GM23338 (cell line): ENCODE measurements around the gene BMPR2.

Experiments
- CREB1 ChIP-seq: fragments of 250-450 bp; sonication (Bioruptor Pico); IDR thresholded peaks from 2 replicates; pipeline ENCODE4 v1.5.0; 2020; ENCODE audit warnings: low read depth, mild to moderate bottlenecking, moderate library complexity
- EZH2 ChIP-seq: fragments of 200-600 bp; sonication (generic); IDR thresholded peaks from one replicate; pipeline ENCODE4 v1.8.0; 2017; ENCODE audit warnings: antibody characterized with exemption, mild to moderate bottlenecking, low read depth; ENCODE audit not compliant: unreplicated experiment
- EZH2phosphoT487 ChIP-seq: fragments of 200-600 bp; sonication (generic); IDR thresholded peaks from one replicate; pipeline ENCODE4 v1.8.1; 2018; ENCODE audit warnings: antibody characterized with exemption; ENCODE audit not compliant: unreplicated experiment
- JUNB ChIP-seq: IDR thresholded peaks from one replicate; pipeline ENCODE4 v1.6.1; 2016; ENCODE audit warnings: antibody characterized with exemption; ENCODE audit not compliant: unreplicated experiment
- NANOG ChIP-seq: IDR thresholded peaks from 2 replicates; pipeline ENCODE4 v1.6.1; 2016; ENCODE audit warnings: antibody characterized with exemption, borderline replicate concordance
- POLR2AphosphoS5 ChIP-seq: IDR thresholded peaks from 2 replicates; pipeline ENCODE4 v1.6.1; 2016; ENCODE audit warnings: antibody characterized with exemption, low read depth
- STAT1 ChIP-seq: IDR thresholded peaks from one replicate; pipeline ENCODE4 v1.6.1; 2016; ENCODE audit warnings: antibody characterized with exemption; ENCODE audit not compliant: unreplicated experiment
- ZNF114 ChIP-seq: fragments of 250-450 bp; sonication (Bioruptor Pico); IDR thresholded peaks from 2 replicates; pipeline ENCODE4 v1.5.0; 2020; ENCODE audit warnings: mild to moderate bottlenecking, moderate library complexity
- ZNF331 ChIP-seq: fragments of 250-450 bp; sonication (Bioruptor Pico); IDR thresholded peaks from 2 replicates; pipeline ENCODE4 v1.5.0; 2020; ENCODE audit warnings: low read depth, mild to moderate bottlenecking, moderate library complexity
- TF ChIP-seq, protein P1 (sequence below), 2 experiments: fragments of 200-600 bp in 1 of 2; sonication (generic) in 1 of 2; conservative IDR thresholded peaks; 2 replicates each; pipeline versions ENCODE4 v1.5.1 to v1.6.1; 2016 to 2017; ENCODE audit warnings: antibody characterized with exemption in 2 of 2, low read depth in 2 of 2, mild to moderate bottlenecking in 2 of 2, moderate library complexity in 1 of 2
- TF ChIP-seq, protein P2 (sequence below): IDR thresholded peaks from one replicate; pipeline ENCODE4 v1.6.1; 2018; ENCODE audit warnings: antibody characterized with exemption; ENCODE audit not compliant: unreplicated experiment
- TF ChIP-seq, protein P3 (sequence below): IDR thresholded peaks from 2 replicates; pipeline ENCODE4 v1.6.1; 2016; ENCODE audit warnings: antibody characterized with exemption

DNA sequence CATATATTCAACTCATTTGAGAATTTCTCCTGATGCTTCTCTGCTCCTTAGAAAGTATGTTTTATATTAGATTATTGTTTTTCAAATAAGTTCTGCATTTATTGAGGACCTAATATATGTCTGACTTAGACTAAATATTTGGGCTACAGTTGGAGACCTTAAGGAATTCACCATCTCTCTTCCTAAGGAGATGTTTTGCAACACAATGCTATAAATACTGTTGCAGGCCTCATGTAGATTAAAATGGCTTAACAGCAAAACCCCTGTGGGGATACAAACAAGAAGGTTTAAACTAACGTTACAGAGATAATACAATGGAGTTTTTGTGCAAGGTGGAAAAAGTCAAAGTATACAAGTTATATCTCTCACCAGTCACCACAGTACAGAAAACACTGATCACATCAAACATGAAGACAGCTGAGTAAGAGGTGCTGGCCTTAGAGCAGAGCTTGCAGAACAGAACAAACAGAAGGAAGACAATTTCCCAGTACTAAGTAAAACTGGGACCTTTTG is 20.1 kb upstream of the BMPR2 start:
- TF ChIP-seq, protein P1, sequence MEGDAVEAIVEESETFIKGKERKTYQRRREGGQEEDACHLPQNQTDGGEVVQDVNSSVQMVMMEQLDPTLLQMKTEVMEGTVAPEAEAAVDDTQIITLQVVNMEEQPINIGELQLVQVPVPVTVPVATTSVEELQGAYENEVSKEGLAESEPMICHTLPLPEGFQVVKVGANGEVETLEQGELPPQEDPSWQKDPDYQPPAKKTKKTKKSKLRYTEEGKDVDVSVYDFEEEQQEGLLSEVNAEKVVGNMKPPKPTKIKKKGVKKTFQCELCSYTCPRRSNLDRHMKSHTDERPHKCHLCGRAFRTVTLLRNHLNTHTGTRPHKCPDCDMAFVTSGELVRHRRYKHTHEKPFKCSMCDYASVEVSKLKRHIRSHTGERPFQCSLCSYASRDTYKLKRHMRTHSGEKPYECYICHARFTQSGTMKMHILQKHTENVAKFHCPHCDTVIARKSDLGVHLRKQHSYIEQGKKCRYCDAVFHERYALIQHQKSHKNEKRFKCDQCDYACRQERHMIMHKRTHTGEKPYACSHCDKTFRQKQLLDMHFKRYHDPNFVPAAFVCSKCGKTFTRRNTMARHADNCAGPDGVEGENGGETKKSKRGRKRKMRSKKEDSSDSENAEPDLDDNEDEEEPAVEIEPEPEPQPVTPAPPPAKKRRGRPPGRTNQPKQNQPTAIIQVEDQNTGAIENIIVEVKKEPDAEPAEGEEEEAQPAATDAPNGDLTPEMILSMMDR (conservative IDR thresholded peaks at IDR 0.05; ENCODE audit: low read depth in 2 of 2) = no peak
- TF ChIP-seq, protein P2, sequence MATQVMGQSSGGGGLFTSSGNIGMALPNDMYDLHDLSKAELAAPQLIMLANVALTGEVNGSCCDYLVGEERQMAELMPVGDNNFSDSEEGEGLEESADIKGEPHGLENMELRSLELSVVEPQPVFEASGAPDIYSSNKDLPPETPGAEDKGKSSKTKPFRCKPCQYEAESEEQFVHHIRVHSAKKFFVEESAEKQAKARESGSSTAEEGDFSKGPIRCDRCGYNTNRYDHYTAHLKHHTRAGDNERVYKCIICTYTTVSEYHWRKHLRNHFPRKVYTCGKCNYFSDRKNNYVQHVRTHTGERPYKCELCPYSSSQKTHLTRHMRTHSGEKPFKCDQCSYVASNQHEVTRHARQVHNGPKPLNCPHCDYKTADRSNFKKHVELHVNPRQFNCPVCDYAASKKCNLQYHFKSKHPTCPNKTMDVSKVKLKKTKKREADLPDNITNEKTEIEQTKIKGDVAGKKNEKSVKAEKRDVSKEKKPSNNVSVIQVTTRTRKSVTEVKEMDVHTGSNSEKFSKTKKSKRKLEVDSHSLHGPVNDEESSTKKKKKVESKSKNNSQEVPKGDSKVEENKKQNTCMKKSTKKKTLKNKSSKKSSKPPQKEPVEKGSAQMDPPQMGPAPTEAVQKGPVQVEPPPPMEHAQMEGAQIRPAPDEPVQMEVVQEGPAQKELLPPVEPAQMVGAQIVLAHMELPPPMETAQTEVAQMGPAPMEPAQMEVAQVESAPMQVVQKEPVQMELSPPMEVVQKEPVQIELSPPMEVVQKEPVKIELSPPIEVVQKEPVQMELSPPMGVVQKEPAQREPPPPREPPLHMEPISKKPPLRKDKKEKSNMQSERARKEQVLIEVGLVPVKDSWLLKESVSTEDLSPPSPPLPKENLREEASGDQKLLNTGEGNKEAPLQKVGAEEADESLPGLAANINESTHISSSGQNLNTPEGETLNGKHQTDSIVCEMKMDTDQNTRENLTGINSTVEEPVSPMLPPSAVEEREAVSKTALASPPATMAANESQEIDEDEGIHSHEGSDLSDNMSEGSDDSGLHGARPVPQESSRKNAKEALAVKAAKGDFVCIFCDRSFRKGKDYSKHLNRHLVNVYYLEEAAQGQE = no peak
- TF ChIP-seq EZH2 = no peak
- no peak for TF ChIP-seq EZH2phosphoT487
- no peak for TF ChIP-seq STAT1
- no peak for TF ChIP-seq POLR2AphosphoS5
- TF ChIP-seq CREB1 (CRISPR knock-in tag) = no peak
- TF ChIP-seq JUNB = no peak
- TF ChIP-seq, protein P3, sequence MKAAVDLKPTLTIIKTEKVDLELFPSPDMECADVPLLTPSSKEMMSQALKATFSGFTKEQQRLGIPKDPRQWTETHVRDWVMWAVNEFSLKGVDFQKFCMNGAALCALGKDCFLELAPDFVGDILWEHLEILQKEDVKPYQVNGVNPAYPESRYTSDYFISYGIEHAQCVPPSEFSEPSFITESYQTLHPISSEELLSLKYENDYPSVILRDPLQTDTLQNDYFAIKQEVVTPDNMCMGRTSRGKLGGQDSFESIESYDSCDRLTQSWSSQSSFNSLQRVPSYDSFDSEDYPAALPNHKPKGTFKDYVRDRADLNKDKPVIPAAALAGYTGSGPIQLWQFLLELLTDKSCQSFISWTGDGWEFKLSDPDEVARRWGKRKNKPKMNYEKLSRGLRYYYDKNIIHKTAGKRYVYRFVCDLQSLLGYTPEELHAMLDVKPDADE = no peak
- no peak for TF ChIP-seq NANOG
- no peak for TF ChIP-seq ZNF114 (CRISPR knock-in tag)
- no peak for TF ChIP-seq ZNF331 (CRISPR knock-in tag)
